K562 (cell line): ENCODE results near the gene PHLDB2. TPM values are rescaled to one million over a fixed set of nuclear protein-coding genes. Genes with fewer than 3 reads are reported as not detected.

ENCODE experiments used
- ATAC-seq: fragments of 200-7000 bp; cut with Tn5 transposase; 3 replicates; pipeline ENCODE4 v1.9.1; 2020; ENCODE audit warnings: moderate library complexity
- BruUV-seq: library from RNA; stranded (reverse); fragments of 400-500 nt; replicated peaks from 2 replicates; lab custom pipeline; 2021; lab: Mats Ljungman, UMichigan
- CTCF ChIA-PET: fragments of 300-600 bp; formaldehyde crosslinking; extraction: SDS; loops from one replicate; lab custom pipeline; 2021; ENCODE audit warnings: low intra/inter-chr PET ratio; lab: Yijun Ruan, JAX
- POLR2A ChIA-PET: fragments of 300-600, 350-650 bp; sonication (Branson Sonifier 250); formaldehyde crosslinking; extraction: SDS; loops from one replicate; lab custom pipeline; 2021; ENCODE audit warnings: antibody characterized with exemption, inconsistent platforms; lab: Yijun Ruan, JAX
- DNase-seq, 4 experiments: peaks; one replicate each; pipeline versions ENCODE4 v3.0.0 to v3.0.0-alpha.2; 2011 to 2018; ENCODE audit warnings: low spot score in 3 of 4, mixed read lengths in 3 of 4; ENCODE audit errors: extremely low read depth in 1 of 4
- FAIRE-seq: peaks from 2 replicates; lab custom pipeline; 2011; peaks lifted over from hg19 to GRCh38; lab: Jason Lieb, UNC
- H2AFZ ChIP-seq: 2 replicates; pipeline ENCODE4 v1.6.0; 2011; ENCODE audit warnings: low read depth, low read length, control low read depth, inconsistent platforms
- H3K27ac ChIP-seq: fragments of 200-600 bp; 3 replicates; pipeline ENCODE4 v1.8.0; 2011; ENCODE audit warnings: low read depth, mild to moderate bottlenecking, control low read depth, inconsistent platforms, low read length, moderate library complexity, mixed read lengths; ENCODE audit errors: extremely low read depth
- H3K27me3 ChIP-seq, 2 experiments: fragments of 300-600 bp in 1 of 2; 2 replicates in 1 of 2; 3 replicates in 1 of 2; pipeline versions ENCODE4 v1.6.0 to v1.8.0; 2011; ENCODE audit warnings: inconsistent platforms in 2 of 2, low read length in 2 of 2, mild to moderate bottlenecking in 1 of 2, mixed read lengths in 1 of 2, moderate library complexity in 1 of 2; ENCODE audit not compliant: control insufficient read depth in 2 of 2, insufficient read depth in 2 of 2
- H3K36me3 ChIP-seq: fragments of 300-600 bp; 3 replicates; pipeline ENCODE4 v1.8.0; 2011; ENCODE audit warnings: mild to moderate bottlenecking, low read length, inconsistent platforms; ENCODE audit not compliant: control insufficient read depth, insufficient read depth
- H3K4me1 ChIP-seq, 2 experiments: fragments of 200-600 bp in 1 of 2; replicated peaks in 1 of 2; 2 replicates in 1 of 2; 3 replicates in 1 of 2; pipeline versions ENCODE4 v1.5.1 to v1.8.0; 2011; ENCODE audit warnings: inconsistent platforms in 2 of 2, low read length in 2 of 2, mild to moderate bottlenecking in 1 of 2, mixed read lengths in 1 of 2, moderate library complexity in 1 of 2; ENCODE audit not compliant: control insufficient read depth in 2 of 2, insufficient read depth in 2 of 2
- H3K4me2 ChIP-seq: 2 replicates; pipeline ENCODE4 v1.6.1; 2011; ENCODE audit warnings: low read length, control low read depth, inconsistent platforms, mixed read lengths; ENCODE audit not compliant: insufficient read depth
- H3K4me3 ChIP-seq: fragments of 200-600 bp; sonication (generic), shearing (Covaris generic); 2 replicates; pipeline ENCODE4 v1.5.1; 2016; ENCODE audit warnings: control low read depth, inconsistent platforms
- H3K79me2 ChIP-seq: fragments of 200-600 bp; 3 replicates; pipeline ENCODE4 v1.8.0; 2011; ENCODE audit warnings: low read length, inconsistent platforms; ENCODE audit not compliant: control insufficient read depth, insufficient read depth
- H3K9ac ChIP-seq, 2 experiments: 2 replicates each; pipeline versions ENCODE4 v1.6.0 to v1.6.1; 2011; ENCODE audit warnings: low read depth in 2 of 2, low read length in 2 of 2, control low read depth in 1 of 2, inconsistent platforms in 1 of 2, mild to moderate bottlenecking in 1 of 2, mixed read lengths in 1 of 2; ENCODE audit not compliant: insufficient read depth in 1 of 2
- H3K9me1 ChIP-seq: one replicate; pipeline ENCODE4 v1.6.0; 2011; ENCODE audit warnings: inconsistent platforms, mild to moderate bottlenecking, low read length, moderate library complexity; ENCODE audit not compliant: control insufficient read depth, insufficient read depth
- H3K9me3 ChIP-seq: replicated peaks from 2 replicates; pipeline ENCODE4 v1.5.1; 2011; ENCODE audit warnings: low read depth, low read length, inconsistent platforms; ENCODE audit not compliant: control insufficient read depth, insufficient read depth
- H4K20me1 ChIP-seq: replicated peaks from 2 replicates; pipeline ENCODE4 v1.6.1; 2011; ENCODE audit warnings: low read length, inconsistent platforms, mixed read lengths; ENCODE audit not compliant: control insufficient read depth, insufficient read depth
- EZH2 ChIP-seq: IDR thresholded peaks from 2 replicates; pipeline ENCODE4 v1.6.1; 2012; ENCODE audit warnings: low read depth, mild to moderate bottlenecking, inconsistent platforms, low read length, borderline replicate concordance
- HINFP ChIP-seq: fragments of 450-650 bp; conservative IDR thresholded peaks from 2 replicates; pipeline ENCODE4 v1.6.1; 2016; ENCODE audit warnings: missing genetic modification characterization, low read depth, mild to moderate bottlenecking, control low read depth, missing compliant biosample characterization
- KAT2B ChIP-seq: IDR thresholded peaks from one replicate; pipeline ENCODE4 v1.6.1; 2012; ENCODE audit warnings: low read depth, mild to moderate bottlenecking, control low read depth, inconsistent platforms, low read length, moderate library complexity
- RAD21 ChIP-seq, 2 experiments: fragments of 250-450 bp in 1 of 2; fragments of 450-650 bp in 1 of 2; sonication (Bioruptor Pico) in 1 of 2; formaldehyde crosslinking in 1 of 2; IDR thresholded peaks in 1 of 2; conservative IDR thresholded peaks in 1 of 2; 2 replicates each; pipeline versions ENCODE4 v1.4.0 to v1.8.0; 2020 to 2022; ENCODE audit warnings: mild to moderate bottlenecking in 2 of 2, moderate library complexity in 1 of 2
- STAT5B ChIP-seq: fragments of 250-450 bp; sonication (Bioruptor Pico); IDR thresholded peaks from 2 replicates; pipeline ENCODE4 v1.8.0; 2021; ENCODE audit warnings: mild to moderate bottlenecking, inconsistent platforms
- TFAP4 ChIP-seq: sonication (generic); formaldehyde crosslinking; IDR thresholded peaks from 2 replicates; pipeline ENCODE4 v1.8.0; 2022; ENCODE audit warnings: missing genetic modification reagents, mild to moderate bottlenecking, moderate library complexity, borderline replicate concordance
- U2AF2 ChIP-seq: fragments of 200-400 bp; formaldehyde crosslinking; optimal IDR thresholded peaks from 2 replicates; pipeline ENCODE3; 2017; ENCODE audit warnings: low read depth, mild to moderate bottlenecking, low read length
- ZNF146 ChIP-seq: IDR thresholded peaks from one replicate; pipeline ENCODE4 v1.6.1; 2018; ENCODE audit warnings: missing compliant biosample characterization; ENCODE audit not compliant: unreplicated experiment
- WGBS: fragments of 100-300 bp; shearing (Covaris generic); methylation state at CpG from one replicate; pipeline ENCODE4 v1.1.6; 2016; ENCODE audit warnings: low coverage, mixed read lengths; ENCODE audit not compliant: insufficient coverage; ENCODE audit errors: missing lambda C conversion rate; 5-methylcytosine and 5-hydroxymethylcytosine counted together
- in situ Hi-C: fragments of 300-500 bp; cut with MboI; formaldehyde crosslinking; loops from 4 replicates; pipeline ENCODE4 v1.15.0; 2018; ENCODE audit warnings: inconsistent platforms, mixed read lengths
- intact Hi-C: fragments of 100-400 bp; cut with micrococcal nuclease; formaldehyde crosslinking; loops from 2 replicates; pipeline ENCODE4 v1.14.2; 2022
- polyA plus RNA-seq, 8 experiments: library from polyadenylated mRNA; depleted of rRNA in 4 of 8; stranded (reverse) in 5 of 8; unstranded in 3 of 8; fragments of >200 nt; fragmentation: Nextera tagmentation in 2 of 8; fragmentation: Illumina TruSeq in 1 of 8; extraction: Ambion mirVana in 2 of 8; extraction: Trizol in 1 of 8; gene quantifications; 2 replicates each; pipeline versions ENCODE4 v1.2.1 to v1.2.3, GENCODE V29; 2011 to 2014; ENCODE audit warnings: inconsistent platforms in 1 of 8, missing spikeins in 1 of 8
- total RNA-seq, 7 experiments: library from RNA; depleted of rRNA in 6 of 7; stranded (reverse); fragments of >200 nt in 6 of 7; fragmentation: Illumina TruSeq in 2 of 7; extraction: Trizol in 2 of 7; gene quantifications; 2 replicates each; pipeline versions ENCODE4 v1.2.1 to v1.2.3, GENCODE V29; 2011 to 2021; ENCODE audit warnings: low replicate concordance in 1 of 7
- TF ChIP-seq, protein P1 (sequence below), 2 experiments: fragments of 450-650 bp; formaldehyde crosslinking in 1 of 2; IDR thresholded peaks; 2 replicates each; pipeline versions ENCODE4 v1.4.0 to v1.6.1; 2014 to 2020; ENCODE audit warnings: mild to moderate bottlenecking in 2 of 2, borderline replicate concordance in 1 of 2, low read depth in 1 of 2

The PHLDB2 gene
- total and polyA plus RNA-seq, 9 of the 15 experiments (the other 6 are each of a cell fraction or from before 2014, with no cell fraction given) = 0.04 TPM; not detected in 8

DNA sequence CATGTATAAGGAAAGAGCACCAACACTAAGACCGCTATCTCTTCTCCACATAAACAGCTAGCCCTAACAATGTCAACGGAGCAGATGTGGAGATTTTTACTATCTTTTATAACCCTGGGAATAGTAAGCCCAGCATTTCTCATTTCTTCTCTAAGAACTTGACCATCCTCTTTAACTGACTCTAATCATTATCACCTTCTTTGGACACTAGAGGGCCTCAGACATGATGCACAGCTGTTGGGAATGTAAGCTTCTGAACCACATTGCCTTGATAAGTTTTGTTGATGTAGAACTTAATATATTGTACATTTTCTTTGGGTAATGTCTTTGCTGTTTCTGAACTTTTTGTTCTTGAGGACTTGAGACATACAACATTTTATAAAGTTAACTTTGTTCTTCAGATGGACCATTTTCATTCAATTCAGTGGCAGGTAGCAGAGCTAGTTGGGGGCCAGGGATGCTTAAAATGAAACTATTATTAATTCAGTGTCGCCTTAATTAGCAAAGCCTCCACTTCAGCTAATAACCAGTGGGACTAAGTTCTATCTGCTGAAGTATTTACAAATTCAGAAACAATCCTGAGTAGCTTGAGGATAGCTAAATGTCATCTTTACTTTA, 130.1 kb downstream of the PHLDB2 start:
- Histone ChIP-seq H2AFZ (no peak overlapping the region), H4K20me1 (no peaks in the 10 kb centered on the region), H3K9ac (no peak overlapping the region), H3K4me2 (no peak overlapping the region), H3K27me3 (no peaks in the 10 kb centered on the region), H3K4me3 (no peak overlapping the region), H3K9me1 (no peaks in the 10 kb centered on the region), H3K36me3 (peaks cover 21% of the 10 kb centered on the region), H3K27ac (no peak overlapping the region), H3K4me1 (no peaks in the 10 kb centered on the region), H3K9me3 (no peaks in the 10 kb centered on the region), H3K79me2 (no peaks in the 10 kb centered on the region)
- WGBS = 34% methylated on average over 3 of the region's 3 CpGs
- peak in 3 of 4 experiments; percentile 10 to 48 (median 10) for DNase-seq
- ATAC-seq = peak; percentile 84
- ChIA-PET POLR2A (interaction anchor here (0.7 to 1.5 kb wide), 2 partner anchors 10 kb away, joined by 4 to 10 read pairs; partner anchors contain the start of genes ABHD10 and TAGLN3), CTCF (no interaction called here)
- intact Hi-C loops = no loop called here
- FAIRE-seq = peak; percentile 58
- no TSS peak for BruUV-seq
- in situ Hi-C loops = no loop called here
- TF ChIP-seq HINFP = no peak
- TF ChIP-seq TFAP4 (CRISPR knock-in tag) = no peak; the same call in 1 of the 2 replicates
- peak in 1 of 2 experiments; percentile 44; a peak in 1 of 4 replicates for TF ChIP-seq RAD21 (CRISPR knock-in tag; conservative IDR thresholded peaks at IDR 0.05 in 1 of 2, IDR thresholded peaks at IDR 0.05 in 1 of 2)
- no peak for TF ChIP-seq EZH2
- TF ChIP-seq STAT5B (CRISPR knock-in tag) = no peak
- no peak for TF ChIP-seq U2AF2
- TF ChIP-seq KAT2B = no peak
- TF ChIP-seq ZNF146 (CRISPR knock-in tag) = no peak
- TF ChIP-seq, protein P1, sequence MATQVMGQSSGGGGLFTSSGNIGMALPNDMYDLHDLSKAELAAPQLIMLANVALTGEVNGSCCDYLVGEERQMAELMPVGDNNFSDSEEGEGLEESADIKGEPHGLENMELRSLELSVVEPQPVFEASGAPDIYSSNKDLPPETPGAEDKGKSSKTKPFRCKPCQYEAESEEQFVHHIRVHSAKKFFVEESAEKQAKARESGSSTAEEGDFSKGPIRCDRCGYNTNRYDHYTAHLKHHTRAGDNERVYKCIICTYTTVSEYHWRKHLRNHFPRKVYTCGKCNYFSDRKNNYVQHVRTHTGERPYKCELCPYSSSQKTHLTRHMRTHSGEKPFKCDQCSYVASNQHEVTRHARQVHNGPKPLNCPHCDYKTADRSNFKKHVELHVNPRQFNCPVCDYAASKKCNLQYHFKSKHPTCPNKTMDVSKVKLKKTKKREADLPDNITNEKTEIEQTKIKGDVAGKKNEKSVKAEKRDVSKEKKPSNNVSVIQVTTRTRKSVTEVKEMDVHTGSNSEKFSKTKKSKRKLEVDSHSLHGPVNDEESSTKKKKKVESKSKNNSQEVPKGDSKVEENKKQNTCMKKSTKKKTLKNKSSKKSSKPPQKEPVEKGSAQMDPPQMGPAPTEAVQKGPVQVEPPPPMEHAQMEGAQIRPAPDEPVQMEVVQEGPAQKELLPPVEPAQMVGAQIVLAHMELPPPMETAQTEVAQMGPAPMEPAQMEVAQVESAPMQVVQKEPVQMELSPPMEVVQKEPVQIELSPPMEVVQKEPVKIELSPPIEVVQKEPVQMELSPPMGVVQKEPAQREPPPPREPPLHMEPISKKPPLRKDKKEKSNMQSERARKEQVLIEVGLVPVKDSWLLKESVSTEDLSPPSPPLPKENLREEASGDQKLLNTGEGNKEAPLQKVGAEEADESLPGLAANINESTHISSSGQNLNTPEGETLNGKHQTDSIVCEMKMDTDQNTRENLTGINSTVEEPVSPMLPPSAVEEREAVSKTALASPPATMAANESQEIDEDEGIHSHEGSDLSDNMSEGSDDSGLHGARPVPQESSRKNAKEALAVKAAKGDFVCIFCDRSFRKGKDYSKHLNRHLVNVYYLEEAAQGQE (IDR thresholded peaks at IDR 0.05; ENCODE audit: borderline replicate concordance) = 0 out of 2 replicates have a peak, but pooled peaks have one; percentile 15
- TF ChIP-seq, protein P1 (CRISPR knock-in tag; IDR thresholded peaks at IDR 0.05; ENCODE audit: low read depth) = no peak
